ENCODE results near the gene NECAB2. TPM values are rescaled to one million over a fixed set of nuclear protein-coding genes. Genes with fewer than 3 reads are reported as not detected.

NECAB2 gene
- total and polyA plus RNA-seq, 4 donors: 0.10 to 0.57 (median 0.39) TPM

DNA sequence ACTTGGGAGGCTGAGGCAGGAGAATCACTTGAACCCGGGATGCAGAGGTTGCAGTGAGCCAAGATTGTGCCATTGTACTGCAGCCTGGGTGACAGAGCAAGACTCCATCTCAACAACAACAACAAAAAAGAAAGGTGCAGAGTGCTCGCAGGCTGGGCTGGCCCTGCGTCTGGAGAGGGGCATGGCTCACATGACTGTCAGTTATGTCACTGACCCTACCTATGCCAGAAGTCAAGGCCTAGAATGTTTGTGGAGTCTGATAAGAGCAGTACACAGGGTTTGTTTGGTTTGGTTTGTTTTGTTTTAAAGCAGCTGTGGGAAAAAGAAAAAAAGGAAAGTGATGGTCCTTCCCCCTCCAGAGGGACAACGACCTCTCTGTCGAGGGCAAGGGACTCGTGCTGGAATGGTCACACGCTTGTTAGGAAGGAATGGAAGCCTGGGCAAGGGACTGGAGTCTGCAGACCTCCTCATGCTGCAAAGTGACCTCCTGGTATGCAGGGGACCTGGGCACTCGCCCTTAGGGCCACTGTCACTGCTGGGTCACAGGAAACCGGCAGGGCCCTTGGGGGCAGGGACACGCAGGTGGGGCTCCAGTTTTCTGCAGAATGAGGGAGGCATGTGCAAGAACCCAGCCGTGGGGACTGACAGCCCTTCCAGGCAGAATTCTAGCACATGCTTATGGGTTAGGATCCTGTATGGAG, 25.1 kb upstream of the NECAB2 start:
- DNase-seq: no peak
- no peak overlapping the region for H3K4me3 ChIP-seq
- no peaks in the 10 kb centered on the region for H3K27me3 ChIP-seq (ENCODE audit: control insufficient read depth in 3 of 3, insufficient read depth in 3 of 3, low read length in 2 of 3)
- 66 to 76% methylated on average over 11 of the region's 11 CpGs for WGBS, 2 donors
- H3K9ac ChIP-seq (ENCODE audit: insufficient read depth in 1 of 2, low read length in 2 of 2): no peak overlapping the region
- peaks cover 0 to 7% (median 0%) of the 10 kb centered on the region in 5 donors for H3K4me1 ChIP-seq (ENCODE audit: control insufficient read depth in 5 of 5, insufficient read depth in 5 of 5, low read length in 5 of 5)
- no peaks in the 10 kb centered on the region for H3K36me3 ChIP-seq (ENCODE audit: control insufficient read depth in 4 of 4, insufficient read depth in 4 of 4, low read length in 4 of 4)
- peak overlapping the region in 1 of 2 donors; percentile 2 for H3K27ac ChIP-seq (ENCODE audit: low read depth in 1 of 2, low read length in 1 of 2)
- no peak for ATAC-seq (ENCODE audit: insufficient read depth, low FRiP score)
- no peaks in the 10 kb centered on the region for H3K9me3 ChIP-seq (ENCODE audit: control insufficient read depth in 4 of 4, insufficient read depth in 3 of 4, low read length in 3 of 4)
- TF ChIP-seq, protein P1, sequence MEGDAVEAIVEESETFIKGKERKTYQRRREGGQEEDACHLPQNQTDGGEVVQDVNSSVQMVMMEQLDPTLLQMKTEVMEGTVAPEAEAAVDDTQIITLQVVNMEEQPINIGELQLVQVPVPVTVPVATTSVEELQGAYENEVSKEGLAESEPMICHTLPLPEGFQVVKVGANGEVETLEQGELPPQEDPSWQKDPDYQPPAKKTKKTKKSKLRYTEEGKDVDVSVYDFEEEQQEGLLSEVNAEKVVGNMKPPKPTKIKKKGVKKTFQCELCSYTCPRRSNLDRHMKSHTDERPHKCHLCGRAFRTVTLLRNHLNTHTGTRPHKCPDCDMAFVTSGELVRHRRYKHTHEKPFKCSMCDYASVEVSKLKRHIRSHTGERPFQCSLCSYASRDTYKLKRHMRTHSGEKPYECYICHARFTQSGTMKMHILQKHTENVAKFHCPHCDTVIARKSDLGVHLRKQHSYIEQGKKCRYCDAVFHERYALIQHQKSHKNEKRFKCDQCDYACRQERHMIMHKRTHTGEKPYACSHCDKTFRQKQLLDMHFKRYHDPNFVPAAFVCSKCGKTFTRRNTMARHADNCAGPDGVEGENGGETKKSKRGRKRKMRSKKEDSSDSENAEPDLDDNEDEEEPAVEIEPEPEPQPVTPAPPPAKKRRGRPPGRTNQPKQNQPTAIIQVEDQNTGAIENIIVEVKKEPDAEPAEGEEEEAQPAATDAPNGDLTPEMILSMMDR (IDR thresholded peaks at IDR 0.05; ENCODE audit: control extremely low read depth, extremely low read depth): no peak

DNA sequence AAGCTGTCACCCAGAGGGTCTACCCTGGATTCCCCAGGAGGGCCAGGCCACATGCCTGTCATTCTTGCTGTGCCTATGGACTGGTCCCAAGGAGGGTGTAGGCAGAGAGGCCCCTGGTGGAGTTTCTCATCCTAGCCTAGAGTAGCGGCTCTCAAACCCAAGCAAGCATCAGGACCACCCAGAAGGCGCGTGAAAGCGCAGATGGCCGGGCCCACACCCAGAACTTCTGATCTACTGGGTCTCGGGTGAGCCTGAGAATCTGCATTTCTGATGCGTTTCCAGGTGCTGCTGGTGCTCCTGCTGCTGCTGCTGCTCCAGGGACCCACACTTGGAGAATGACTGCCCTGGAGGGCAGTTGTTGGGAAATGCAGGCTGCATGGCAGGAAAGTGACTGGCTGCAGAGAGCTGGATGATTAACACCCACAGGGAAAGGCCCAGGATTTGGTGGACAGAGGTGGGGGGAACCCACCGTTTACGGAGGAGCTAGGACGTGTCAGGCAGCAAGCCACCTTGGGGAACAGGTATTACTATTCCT, 24.5 kb upstream of the NECAB2 start:
- Histone ChIP-seq H3K27ac (ENCODE audit: low read depth in 1 of 2, low read length in 1 of 2) (peak overlapping the region in 1 of 2 donors; percentile 2), H3K9ac (ENCODE audit: insufficient read depth in 1 of 2, low read length in 2 of 2) (no peak overlapping the region), H3K27me3 (ENCODE audit: control insufficient read depth in 3 of 3, insufficient read depth in 3 of 3, low read length in 2 of 3) (no peaks in the 10 kb centered on the region), H3K36me3 (ENCODE audit: control insufficient read depth in 4 of 4, insufficient read depth in 4 of 4, low read length in 4 of 4) (no peaks in the 10 kb centered on the region), H3K4me3 (no peak overlapping the region), H3K4me1 (ENCODE audit: control insufficient read depth in 5 of 5, insufficient read depth in 5 of 5, low read length in 5 of 5) (peaks cover 0 to 7% (median 0%) of the 10 kb centered on the region in 5 donors), H3K9me3 (ENCODE audit: control insufficient read depth in 4 of 4, insufficient read depth in 3 of 4, low read length in 3 of 4) (no peaks in the 10 kb centered on the region)
- no peak for DNase-seq
- TF ChIP-seq, protein P1 (IDR thresholded peaks at IDR 0.05; ENCODE audit: control extremely low read depth, extremely low read depth): no peak
- WGBS, 2 donors: 91 to 96% methylated on average over 10 of the region's 10 CpGs
- ATAC-seq (ENCODE audit: insufficient read depth, low FRiP score): no peak

DNA sequence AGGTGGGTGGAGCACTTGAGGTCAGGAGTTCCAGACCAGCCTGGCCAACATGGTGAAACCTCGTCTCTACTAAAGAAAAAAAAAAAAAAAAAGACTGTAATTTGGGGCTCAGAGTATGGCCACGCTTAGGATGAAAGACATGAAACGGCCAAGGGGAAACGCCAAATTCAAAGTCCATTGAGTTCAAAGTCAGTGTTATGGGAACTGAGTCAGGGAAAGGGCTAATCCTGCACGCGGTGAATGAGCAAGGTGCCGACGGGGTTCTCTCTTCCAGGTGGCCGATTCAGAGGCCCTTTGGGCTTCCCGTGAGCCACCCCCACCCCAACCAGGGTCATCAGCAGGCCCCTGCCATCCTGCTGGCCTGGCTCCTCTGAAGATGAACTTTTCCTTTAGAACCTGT, 22.5 kb upstream of the NECAB2 start:
- WGBS, 2 donors: 92 to 98% methylated on average over 10 of the region's 10 CpGs
- DNase-seq (no peak), ATAC-seq (ENCODE audit: insufficient read depth, low FRiP score) (no peak)
- H3K4me1 ChIP-seq (ENCODE audit: control insufficient read depth in 5 of 5, insufficient read depth in 5 of 5, low read length in 5 of 5): no peaks in the 10 kb centered on the region
- H3K27me3 ChIP-seq (ENCODE audit: control insufficient read depth in 3 of 3, insufficient read depth in 3 of 3, low read length in 2 of 3): no peaks in the 10 kb centered on the region
- TF ChIP-seq, protein P1 (IDR thresholded peaks at IDR 0.05; ENCODE audit: control extremely low read depth, extremely low read depth): no peak
- H3K27ac ChIP-seq (ENCODE audit: low read depth in 1 of 2, low read length in 1 of 2): no peak overlapping the region
- no peak overlapping the region for H3K9ac ChIP-seq (ENCODE audit: insufficient read depth in 1 of 2, low read length in 2 of 2)
- H3K4me3 ChIP-seq: no peak overlapping the region
- H3K36me3 ChIP-seq (ENCODE audit: control insufficient read depth in 4 of 4, insufficient read depth in 4 of 4, low read length in 4 of 4): no peaks in the 10 kb centered on the region
- no peaks in the 10 kb centered on the region for H3K9me3 ChIP-seq (ENCODE audit: control insufficient read depth in 4 of 4, insufficient read depth in 3 of 4, low read length in 3 of 4)

All from lung (tissue), 12 donors.